PC-9 (cell line): ENCODE data around the gene AMOT. TPM values are rescaled to one million over a fixed set of nuclear protein-coding genes. Genes with fewer than 3 reads are reported as not detected.

Experiments used
- BruUV-seq: library from RNA; stranded (reverse); fragments of 400-500 nt; replicated peaks from 2 replicates; lab custom pipeline; 2021; lab: Mats Ljungman, UMichigan
- CTCF ChIA-PET: fragments of 300-600 bp; sonication (Branson Sonifier 250); formaldehyde crosslinking; loops from one replicate; lab custom pipeline; 2022; ENCODE audit warnings: antibody characterized with exemption; lab: Charles Lee
- POLR2A ChIA-PET: fragments of 300-600 bp; sonication (Branson Sonifier 250); formaldehyde crosslinking; loops from one replicate; lab custom pipeline; 2022; ENCODE audit warnings: antibody characterized with exemption; ENCODE audit not compliant: unreplicated experiment; lab: Charles Lee
- DNase-seq, 2 experiments: peaks; one replicate each; pipeline versions ENCODE4 v3.0.0 to v3.0.0-alpha.2; 2015 to 2022; ENCODE audit warnings: mixed read lengths in 1 of 2
- H2AFZ ChIP-seq: fragments of 200-600 bp; sonication (generic); 2 replicates; pipeline ENCODE4 v1.8.1; 2017; ENCODE audit warnings: antibody characterized with exemption
- H3F3A ChIP-seq: fragments of 200-600 bp; sonication (generic); 2 replicates; pipeline ENCODE4 v1.8.1; 2017; ENCODE audit warnings: antibody characterized with exemption, mild to moderate bottlenecking, low read depth; ENCODE audit not compliant: insufficient read depth
- H3K27ac ChIP-seq: fragments of 200-600 bp; sonication (generic); 2 replicates; pipeline ENCODE4 v1.6.1; 2016; ENCODE audit warnings: mixed run types
- H3K27me3 ChIP-seq: fragments of 200-600 bp; sonication (generic); 2 replicates; pipeline ENCODE4 v1.6.1; 2016; ENCODE audit warnings: low read depth, mixed run types; ENCODE audit not compliant: insufficient read depth
- H3K36me3 ChIP-seq: fragments of 200-600 bp; sonication (generic); 2 replicates; pipeline ENCODE4 v1.6.1; 2016; ENCODE audit warnings: low read depth, mixed run types
- H3K4me1 ChIP-seq: fragments of 200-600 bp; sonication (generic); replicated peaks from 2 replicates; pipeline ENCODE4 v1.6.1; 2016; ENCODE audit warnings: mixed run types; ENCODE audit not compliant: insufficient read depth
- H3K4me2 ChIP-seq: fragments of 200-600 bp; sonication (generic); 2 replicates; pipeline ENCODE4 v1.6.1; 2017; ENCODE audit warnings: mixed run types
- H3K4me3 ChIP-seq: fragments of 200-600 bp; sonication (generic); 2 replicates; pipeline ENCODE4 v1.6.1; 2016; ENCODE audit warnings: mixed run types
- H3K79me2 ChIP-seq: fragments of 200-600 bp; sonication (generic); 2 replicates; pipeline ENCODE4 v1.6.1; 2017; ENCODE audit warnings: low read depth, mixed run types
- H3K9me2 ChIP-seq: fragments of 200-600 bp; sonication (generic); 2 replicates; pipeline ENCODE4 v1.8.1; 2017; ENCODE audit warnings: mild to moderate bottlenecking; ENCODE audit not compliant: insufficient read depth
- H3K9me3 ChIP-seq: fragments of 200-600 bp; sonication (generic); 2 replicates; pipeline ENCODE4 v1.8.1; 2016; ENCODE audit warnings: low read depth; ENCODE audit not compliant: insufficient read depth
- H4K20me1 ChIP-seq: fragments of 200-600 bp; sonication (generic); 2 replicates; pipeline ENCODE4 v1.8.1; 2017; ENCODE audit not compliant: insufficient read depth
- CTCF ChIP-seq: fragments of 200-600 bp; sonication (generic); conservative IDR thresholded peaks from 2 replicates; pipeline ENCODE4 v1.6.1; 2017; ENCODE audit warnings: mixed run types, antibody characterized with exemption, mild to moderate bottlenecking, moderate library complexity
- EZH2 ChIP-seq: fragments of 200-600 bp; sonication (generic); IDR thresholded peaks from 2 replicates; pipeline ENCODE4 v1.8.0; 2017; ENCODE audit warnings: antibody characterized with exemption, low read depth
- intact Hi-C: fragments of 100-400 bp; cut with micrococcal nuclease; formaldehyde crosslinking; loops from one replicate; pipeline ENCODE4 v1.10.0; 2022; ENCODE audit not compliant: unreplicated experiment
- total RNA-seq: library from RNA; stranded (reverse); gene quantifications from 2 replicates; pipeline ENCODE4 v1.2.3, GENCODE V29; 2021

Gene AMOT
- total RNA-seq, 1 experiment from 2014 or later = 88.0 TPM

- Histone ChIP-seq H3K27me3 (no peaks in the 10 kb centered on the region), H3K4me2 (no peak overlapping the region), H3K27ac (no peak overlapping the region), H3K9me2 (no peaks in the 10 kb centered on the region), H3F3A (peaks cover 21% of the 10 kb centered on the region), H3K36me3 (no peaks in the 10 kb centered on the region), H3K79me2 (no peaks in the 10 kb centered on the region), H2AFZ (no peak overlapping the region), H3K4me3 (no peak overlapping the region), H3K9me3 (no peaks in the 10 kb centered on the region), H3K4me1 (peaks cover 43% of the 10 kb centered on the region), H4K20me1 (no peaks in the 10 kb centered on the region)
- intact Hi-C loops = no loop called here
- ChIA-PET POLR2A (no interaction called here), CTCF (no interaction called here)
- DNase-seq = no peak
- TF ChIP-seq CTCF = no peak
- TF ChIP-seq EZH2 = no peak
- BruUV-seq = no TSS peak
Observed at GRCh38 chrX:112849016-112849415, 8.4 kb upstream of the AMOT start.

- Histone ChIP-seq H3K27ac (no peak overlapping the region), H3K4me1 (peaks cover 34% of the 10 kb centered on the region), H3F3A (peaks cover 10% of the 10 kb centered on the region), H3K36me3 (no peaks in the 10 kb centered on the region), H3K4me2 (no peak overlapping the region), H3K27me3 (no peaks in the 10 kb centered on the region), H2AFZ (no peak overlapping the region), H3K79me2 (no peaks in the 10 kb centered on the region), H3K4me3 (no peak overlapping the region), H3K9me3 (no peaks in the 10 kb centered on the region), H4K20me1 (no peaks in the 10 kb centered on the region), H3K9me2 (no peaks in the 10 kb centered on the region)
- intact Hi-C loops = no loop called here
- BruUV-seq = no TSS peak
- ChIA-PET CTCF (no interaction called here), POLR2A (no interaction called here)
- TF ChIP-seq CTCF = no peak
- TF ChIP-seq EZH2 = no peak
- no peak for DNase-seq
Observed at GRCh38 chrX:112846782-112847181, 6.2 kb upstream of the AMOT start.

GRCh38 chrX:112846187-112846586 is 5.6 kb upstream of the AMOT start:
- intact Hi-C loops = no loop called here
- DNase-seq = no peak
- TF ChIP-seq CTCF = no peak
- no peak for TF ChIP-seq EZH2
- CTCF ChIA-PET = no interaction called here
- no peak overlapping the region for H2AFZ ChIP-seq
- H3K79me2 ChIP-seq = no peaks in the 10 kb centered on the region
- no peaks in the 10 kb centered on the region for H3K9me2 ChIP-seq
- BruUV-seq = no TSS peak
- no peaks in the 10 kb centered on the region for H3K36me3 ChIP-seq
- no peaks in the 10 kb centered on the region for H4K20me1 ChIP-seq
- peaks cover 30% of the 10 kb centered on the region for H3K4me1 ChIP-seq
- POLR2A ChIA-PET = no interaction called here
- H3K27ac ChIP-seq = no peak overlapping the region
- H3K27me3 ChIP-seq = no peaks in the 10 kb centered on the region
- no peak overlapping the region for H3K4me3 ChIP-seq
- H3K4me2 ChIP-seq = no peak overlapping the region
- no peaks in the 10 kb centered on the region for H3K9me3 ChIP-seq
- peaks cover 4% of the 10 kb centered on the region for H3F3A ChIP-seq
